Measurements from ENCODE around the gene RPS19.

The RPS19 gene

GRCh38 chr19:41859618-41860418 is at the start of gene RPS19:
RPS19 (plus strand) TSS chr19:41860255; CDS start chr19:41860775, 520 bp downstream.
- Histone ChIP-seq H3K4me1 (ENCODE audit: insufficient read depth, low read length, severe bottlenecking) (peaks cover 48% of the 10 kb centered on the region), H3K27me3 (ENCODE audit: insufficient read depth, low read length) (no peaks in the 10 kb centered on the region), H3F3A (ENCODE audit: insufficient read depth, low read length) (no peaks in the 10 kb centered on the region), H3K27ac (ENCODE audit: low read depth, low read length, poor library complexity, severe bottlenecking) (peak within 1 kb of the TSS; percentile 92), H2AFZ (ENCODE audit: low read length) (peak within 1 kb of the TSS; percentile 39), H3K9ac (ENCODE audit: low read length) (peak within 1 kb of the TSS; percentile 100), H3K9me3 (ENCODE audit: low read length) (no peaks in the 10 kb centered on the region), H4K20me1 (ENCODE audit: insufficient read depth, low read length) (no peaks in the 10 kb centered on the region), H3K79me2 (ENCODE audit: insufficient read depth, low read length) (peaks cover 42% of the 10 kb centered on the region), H3K36me3 (ENCODE audit: insufficient read depth, low read length) (peaks cover 45% of the 10 kb centered on the region), H3K9me2 (ENCODE audit: low read depth, low read length) (no peaks in the 10 kb centered on the region), H3K4me3 (ENCODE audit: low read depth, low read length, poor library complexity, severe bottlenecking) (peak within 1 kb of the TSS; percentile 100), H3K4me2 (ENCODE audit: low read length) (peak within 1 kb of the TSS; percentile 92)
- TF ChIP-seq, protein P1, sequence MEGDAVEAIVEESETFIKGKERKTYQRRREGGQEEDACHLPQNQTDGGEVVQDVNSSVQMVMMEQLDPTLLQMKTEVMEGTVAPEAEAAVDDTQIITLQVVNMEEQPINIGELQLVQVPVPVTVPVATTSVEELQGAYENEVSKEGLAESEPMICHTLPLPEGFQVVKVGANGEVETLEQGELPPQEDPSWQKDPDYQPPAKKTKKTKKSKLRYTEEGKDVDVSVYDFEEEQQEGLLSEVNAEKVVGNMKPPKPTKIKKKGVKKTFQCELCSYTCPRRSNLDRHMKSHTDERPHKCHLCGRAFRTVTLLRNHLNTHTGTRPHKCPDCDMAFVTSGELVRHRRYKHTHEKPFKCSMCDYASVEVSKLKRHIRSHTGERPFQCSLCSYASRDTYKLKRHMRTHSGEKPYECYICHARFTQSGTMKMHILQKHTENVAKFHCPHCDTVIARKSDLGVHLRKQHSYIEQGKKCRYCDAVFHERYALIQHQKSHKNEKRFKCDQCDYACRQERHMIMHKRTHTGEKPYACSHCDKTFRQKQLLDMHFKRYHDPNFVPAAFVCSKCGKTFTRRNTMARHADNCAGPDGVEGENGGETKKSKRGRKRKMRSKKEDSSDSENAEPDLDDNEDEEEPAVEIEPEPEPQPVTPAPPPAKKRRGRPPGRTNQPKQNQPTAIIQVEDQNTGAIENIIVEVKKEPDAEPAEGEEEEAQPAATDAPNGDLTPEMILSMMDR (IDR thresholded peaks at IDR 0.05; ENCODE audit: low read length): 0 out of 2 replicates have a peak, but pooled peaks have one; percentile 7
- TF ChIP-seq EZH2 (IDR thresholded peaks at IDR 0.05; ENCODE audit: borderline replicate concordance, low read length): no peak

GRCh38 chr19:41810301-41810700 is 49.8 kb upstream of the RPS19 start:
- H3K9me2 ChIP-seq (ENCODE audit: low read depth, low read length): no peaks in the 10 kb centered on the region
- H3K4me1 ChIP-seq (ENCODE audit: insufficient read depth, low read length, severe bottlenecking): no peaks in the 10 kb centered on the region
- H3K27ac ChIP-seq (ENCODE audit: low read depth, low read length, poor library complexity, severe bottlenecking): no peak overlapping the region
- no peak overlapping the region for H2AFZ ChIP-seq (ENCODE audit: low read length)
- H3K9me3 ChIP-seq (ENCODE audit: low read length): no peaks in the 10 kb centered on the region
- no peak overlapping the region for H3K4me2 ChIP-seq (ENCODE audit: low read length)
- no peaks in the 10 kb centered on the region for H3F3A ChIP-seq (ENCODE audit: insufficient read depth, low read length)
- no peaks in the 10 kb centered on the region for H4K20me1 ChIP-seq (ENCODE audit: insufficient read depth, low read length)
- no peaks in the 10 kb centered on the region for H3K27me3 ChIP-seq (ENCODE audit: insufficient read depth, low read length)
- no peak overlapping the region for H3K4me3 ChIP-seq (ENCODE audit: low read depth, low read length, poor library complexity, severe bottlenecking)
- no peak overlapping the region for H3K9ac ChIP-seq (ENCODE audit: low read length)
- TF ChIP-seq, protein P1 (IDR thresholded peaks at IDR 0.05; ENCODE audit: low read length): no peak
- no peak for TF ChIP-seq EZH2 (IDR thresholded peaks at IDR 0.05; ENCODE audit: borderline replicate concordance, low read length)
- H3K79me2 ChIP-seq (ENCODE audit: insufficient read depth, low read length): no peaks in the 10 kb centered on the region
- H3K36me3 ChIP-seq (ENCODE audit: insufficient read depth, low read length): no peaks in the 10 kb centered on the region

DNA sequence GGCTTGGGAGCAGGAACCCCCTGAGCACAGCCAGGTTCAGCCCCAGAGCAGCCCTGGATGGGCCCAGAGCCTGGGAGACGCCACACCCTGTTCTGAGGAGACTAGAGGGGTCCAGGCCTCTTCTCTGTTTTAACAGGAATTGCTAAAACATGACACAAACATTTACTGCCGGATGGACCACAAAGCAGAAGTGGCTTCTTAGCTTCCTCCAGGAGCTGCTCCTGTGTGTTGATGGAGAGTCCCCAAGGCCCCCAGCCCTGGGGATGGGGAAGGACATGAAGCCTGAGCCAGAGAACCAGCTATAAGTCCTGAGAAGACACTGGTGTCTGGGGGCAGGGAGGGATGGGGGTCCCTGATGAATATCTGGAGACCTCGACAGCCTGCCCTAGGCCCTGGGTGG is 49.0 kb upstream of the RPS19 start:
- no peaks in the 10 kb centered on the region for H3F3A ChIP-seq (ENCODE audit: insufficient read depth, low read length)
- no peaks in the 10 kb centered on the region for H3K9me2 ChIP-seq (ENCODE audit: low read depth, low read length)
- no peak overlapping the region for H3K4me2 ChIP-seq (ENCODE audit: low read length)
- no peaks in the 10 kb centered on the region for H4K20me1 ChIP-seq (ENCODE audit: insufficient read depth, low read length)
- TF ChIP-seq, protein P1 (IDR thresholded peaks at IDR 0.05; ENCODE audit: low read length): no peak
- no peak for TF ChIP-seq EZH2 (IDR thresholded peaks at IDR 0.05; ENCODE audit: borderline replicate concordance, low read length)
- H3K79me2 ChIP-seq (ENCODE audit: insufficient read depth, low read length): no peaks in the 10 kb centered on the region
- no peak overlapping the region for H3K9ac ChIP-seq (ENCODE audit: low read length)
- H3K36me3 ChIP-seq (ENCODE audit: insufficient read depth, low read length): no peaks in the 10 kb centered on the region
- H3K27ac ChIP-seq (ENCODE audit: low read depth, low read length, poor library complexity, severe bottlenecking): no peak overlapping the region
- no peaks in the 10 kb centered on the region for H3K4me1 ChIP-seq (ENCODE audit: insufficient read depth, low read length, severe bottlenecking)
- no peak overlapping the region for H2AFZ ChIP-seq (ENCODE audit: low read length)
- no peak overlapping the region for H3K4me3 ChIP-seq (ENCODE audit: low read depth, low read length, poor library complexity, severe bottlenecking)
- H3K27me3 ChIP-seq (ENCODE audit: insufficient read depth, low read length): no peaks in the 10 kb centered on the region
- no peaks in the 10 kb centered on the region for H3K9me3 ChIP-seq (ENCODE audit: low read length)
